GM10248 (cell line): ENCODE data around the gene PLIN4.
"Not testable (repeated sequence)": the region's sequence is repeated elsewhere in the genome, so short reads cannot be mapped to it uniquely, and the experiment has no call there.

ENCODE experiments used
- CTCF ChIA-PET: fragments of 300-600 bp; sonication (Branson Sonifier 250); formaldehyde crosslinking; extraction: SDS; loops from one replicate; lab custom pipeline; 2021; ENCODE audit warnings: antibody characterized with exemption; lab: Yijun Ruan, JAX
- POLR2A ChIA-PET: fragments of 350-650 bp; sonication (Branson Sonifier 250); formaldehyde crosslinking; extraction: SDS; loops from one replicate; lab custom pipeline; 2020; ENCODE audit warnings: antibody characterized with exemption; lab: Yijun Ruan, JAX
- DNase-seq: peaks from one replicate; pipeline ENCODE4 v3.0.0; 2012; ENCODE audit errors: extremely low spot score
- CTCF ChIP-seq: IDR thresholded peaks from 2 replicates; pipeline ENCODE4 v1.5.1; 2012; ENCODE audit warnings: mild to moderate bottlenecking, low read depth; ENCODE audit errors: extremely low read depth, missing control alignments, control extremely low read depth

The PLIN4 gene

GRCh38 chr19:4547303-4548237 is 29.3 kb upstream of the PLIN4 start:
- TF ChIP-seq CTCF, result peak; percentile 40
- POLR2A ChIA-PET, result no interaction called here
- no peak for DNase-seq
- CTCF ChIA-PET, result interaction anchor here (0.7 to 1.9 kb wide), 9 partner anchors 12 to 281 kb away, joined by 3 to 10 read pairs (median 3); partner anchors contain the start of gene PLIN5

GRCh38 chr19:4543842-4544647 is 25.8 kb upstream of the PLIN4 start:
- DNase-seq, result no peak
- CTCF ChIA-PET, result no interaction called here
- POLR2A ChIA-PET, result no interaction called here
- no peak for TF ChIP-seq CTCF

- POLR2A ChIA-PET, result no interaction called here
- CTCF ChIA-PET, result interaction anchor here (1.5 kb wide), 1 partner anchor 93 kb away, joined by 5 read pairs; no protein-coding TSS in a partner anchor
- DNase-seq, result no peak
- no peak for TF ChIP-seq CTCF
These were observed 24.9 kb upstream of the PLIN4 start for GRCh38 chr19:4542896-4543841.

- CTCF ChIA-PET, result interaction anchor here (1.5 to 4.8 kb wide), 2 partner anchors 17 to 94 kb away, joined by 5 to 35 read pairs; no protein-coding TSS in a partner anchor
- DNase-seq, POLR2A ChIA-PET: not testable (repeated sequence)
These were observed 23.5 kb upstream of the PLIN4 start for GRCh38 chr19:4541806-4542145.

- DNase-seq, result no peak
- ChIA-PET POLR2A (interaction anchor here (0.6 kb wide), 1 partner anchor 250 kb away, joined by 4 read pairs; the partner anchor contains the start of gene FEM1A), CTCF (interaction anchor here (1.1 to 4.8 kb wide), 3 partner anchors 17 to 95 kb away, joined by 3 to 35 read pairs (median 4); no protein-coding TSS in a partner anchor)
- no peak for TF ChIP-seq CTCF
These were observed 23.0 kb upstream of the PLIN4 start for GRCh38 chr19:4541114-4541805.
